ENCODE measurements around the gene ARHGAP31.

DNA sequence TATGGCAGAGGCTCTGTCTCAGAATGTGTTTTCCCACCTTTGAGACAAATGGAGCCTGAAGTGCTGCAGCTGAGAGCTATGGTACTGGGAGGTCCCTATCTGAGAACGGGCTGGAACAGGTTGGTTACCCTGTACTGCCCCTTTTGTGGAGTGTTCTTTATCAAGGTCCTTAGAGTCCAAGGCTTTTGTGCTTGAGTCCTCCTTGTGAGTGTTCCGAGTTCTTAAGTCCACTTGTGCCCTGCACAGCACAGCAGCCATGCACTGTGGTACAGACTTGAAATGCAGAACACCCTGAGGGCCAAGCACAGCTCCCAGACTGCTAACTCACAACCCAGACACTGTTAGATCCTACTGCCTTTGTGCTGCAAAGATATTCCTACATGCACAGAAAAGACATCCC, 67.8 kb downstream of the ARHGAP31 start:
- TF ChIP-seq, protein P1, sequence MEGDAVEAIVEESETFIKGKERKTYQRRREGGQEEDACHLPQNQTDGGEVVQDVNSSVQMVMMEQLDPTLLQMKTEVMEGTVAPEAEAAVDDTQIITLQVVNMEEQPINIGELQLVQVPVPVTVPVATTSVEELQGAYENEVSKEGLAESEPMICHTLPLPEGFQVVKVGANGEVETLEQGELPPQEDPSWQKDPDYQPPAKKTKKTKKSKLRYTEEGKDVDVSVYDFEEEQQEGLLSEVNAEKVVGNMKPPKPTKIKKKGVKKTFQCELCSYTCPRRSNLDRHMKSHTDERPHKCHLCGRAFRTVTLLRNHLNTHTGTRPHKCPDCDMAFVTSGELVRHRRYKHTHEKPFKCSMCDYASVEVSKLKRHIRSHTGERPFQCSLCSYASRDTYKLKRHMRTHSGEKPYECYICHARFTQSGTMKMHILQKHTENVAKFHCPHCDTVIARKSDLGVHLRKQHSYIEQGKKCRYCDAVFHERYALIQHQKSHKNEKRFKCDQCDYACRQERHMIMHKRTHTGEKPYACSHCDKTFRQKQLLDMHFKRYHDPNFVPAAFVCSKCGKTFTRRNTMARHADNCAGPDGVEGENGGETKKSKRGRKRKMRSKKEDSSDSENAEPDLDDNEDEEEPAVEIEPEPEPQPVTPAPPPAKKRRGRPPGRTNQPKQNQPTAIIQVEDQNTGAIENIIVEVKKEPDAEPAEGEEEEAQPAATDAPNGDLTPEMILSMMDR (IDR thresholded peaks at IDR 0.05; ENCODE audit: insufficient read depth, low read depth, low read length): no peak
- no peak for TF ChIP-seq EZH2 (IDR thresholded peaks at IDR 0.05; ENCODE audit: insufficient read depth, low read length)
